ENCODE measurements around the gene SPTAN1. TPM values are rescaled to one million over a fixed set of nuclear protein-coding genes. Genes with fewer than 3 reads are reported as not detected.

SPTAN1 gene
- total and polyA plus RNA-seq, 2 of the 4 experiments (the other 2 are of a cell fraction): 275 to 327 TPM

GRCh38 chr9:128611600-128612394 lies 59.4 kb downstream of the SPTAN1 start:
- in situ Hi-C loops (cut with MboI; ENCODE audit: low sequenced_read_pairs) (no loop called here), intact Hi-C loops (cut with micrococcal nuclease) (loop anchor here (5.0 kb wide), 1 partner anchor 34 kb away; no protein-coding TSS in a partner anchor), dilution Hi-C loops (cut with HindIII; ENCODE audit: low sequenced_read_pairs, unreplicated experiment) (no loop called here)
- no peak for DNase-seq
- Histone ChIP-seq H3K4me2 (ENCODE audit: low read depth, low read length) (no peak overlapping the region), H3K9me3 (ENCODE audit: control insufficient read depth, insufficient read depth, low read length) (no peaks in the 10 kb centered on the region), H3K14ac (replicated peaks; ENCODE audit: low read depth, low read length) (no peak overlapping the region), H2AK9ac (replicated peaks; ENCODE audit: low read depth, low read length, poor library complexity) (peak overlapping the region; percentile 25), H2BK120ac (ENCODE audit: low read depth, low read length) (no peak overlapping the region), H2AK5ac (ENCODE audit: low read depth, low read length) (no peak overlapping the region), H2BK20ac (ENCODE audit: low read depth, low read length) (no peak overlapping the region), H2BK15ac (ENCODE audit: low read depth, low read length) (no peak overlapping the region), H3K56ac (ENCODE audit: extremely low read depth, insufficient read depth, low read length) (no peak overlapping the region), H3K4me3 (ENCODE audit: insufficient read depth, low read depth, low read length) (no peak overlapping the region), H3K27me3 (ENCODE audit: control insufficient read depth, insufficient read depth, low read length) (no peaks in the 10 kb centered on the region), H3K9me1 (ENCODE audit: insufficient read depth, low read length) (no peaks in the 10 kb centered on the region; the same call in 1 of the 2 replicates), H3K79me1 (ENCODE audit: low read depth in 1 of 2, low read length in 2 of 2) (peaks cover 14 to 21% of the 10 kb centered on the region in 2 experiments; a peak in 3 of 4 replicates), H3K27ac (ENCODE audit: insufficient read depth, low read length) (no peak overlapping the region), H3K4ac (ENCODE audit: low read depth, low read length) (no peak overlapping the region), H3K4me1 (ENCODE audit: control insufficient read depth, insufficient read depth, low read length) (no peaks in the 10 kb centered on the region), H2BK5ac (ENCODE audit: low read depth, low read length, poor library complexity, severe bottlenecking) (no peak overlapping the region), H4K91ac (ENCODE audit: insufficient read depth, low read depth, low read length) (no peak overlapping the region), H3K9ac (ENCODE audit: low read depth, low read length) (no peak overlapping the region), H4K20me1 (ENCODE audit: insufficient read depth, low read length) (no peaks in the 10 kb centered on the region), H4K8ac (ENCODE audit: low read depth in 2 of 2, low read length in 2 of 2) (no peak overlapping the region), H3K36me3 (ENCODE audit: control insufficient read depth, insufficient read depth, low read length) (peaks cover 82% of the 10 kb centered on the region), H2AFZ (replicated peaks; ENCODE audit: low read length, poor library complexity) (no peak overlapping the region), H4K5ac (ENCODE audit: low read depth, low read length) (no peak overlapping the region), H3K23ac (ENCODE audit: low read depth, low read length) (no peak overlapping the region), H3K18ac (ENCODE audit: low read depth, low read length) (no peak overlapping the region)
- ChIA-PET POLR2A (ENCODE audit: unreplicated experiment) (no interaction called here), CTCF (interaction anchor here (0.5 to 1.3 kb wide), 3 partner anchors 9 to 209 kb away, joined by 3 to 4 read pairs (median 3); no protein-coding TSS in a partner anchor)
- WGBS, 2 experiments (ENCODE audit: extremely low coverage in 2 of 2, insufficient read length in 1 of 2): 94% methylated on average over 3 of the region's 12 CpGs; no CpG with 5 or more reads in 1 of the 2 experiments
- no TSS peak for BruUV-seq (replicated peaks)
- ATAC-seq (ENCODE audit: low read depth): no peak
- no peak for TF ChIP-seq BHLHE40 (IDR thresholded peaks at IDR 0.05; ENCODE audit: low read depth, low read length)
